Nephron (organoid): Measurements from ENCODE around the gene TATDN3.

Experiments used
- H3K27ac Mint-ChIP-seq, 3 experiments: 2 replicates each; pipeline ENCODE4 v1.8.0; 2020; ENCODE audit warnings: mixed read lengths in 3 of 3, mild to moderate bottlenecking in 2 of 3, moderate library complexity in 1 of 3
- H3K27me3 Mint-ChIP-seq: 2 replicates; pipeline ENCODE4 v1.8.0; 2021; ENCODE audit warnings: low read depth, mild to moderate bottlenecking, moderate library complexity, mixed read lengths
- H3K36me3 Mint-ChIP-seq: 2 replicates; pipeline ENCODE4 v1.8.0; 2020; ENCODE audit warnings: low read depth, mixed read lengths
- H3K4me1 Mint-ChIP-seq: 2 replicates; pipeline ENCODE4 v1.8.0; 2020; ENCODE audit warnings: mixed read lengths
- H3K4me3 Mint-ChIP-seq, 3 experiments: 2 replicates each; pipeline ENCODE4 v1.8.0; 2020; ENCODE audit warnings: mild to moderate bottlenecking in 3 of 3, mixed read lengths in 3 of 3, moderate library complexity in 2 of 3
- H3K9me3 Mint-ChIP-seq: 2 replicates; pipeline ENCODE4 v1.8.0; 2020; ENCODE audit warnings: mixed read lengths
- TF ChIP-seq, protein P1 (sequence below), 3 experiments: fragments of 200-600 bp; sonication (generic); IDR thresholded peaks; one replicate each; pipeline ENCODE4 v1.5.0; 2021; ENCODE audit warnings: antibody characterized with exemption in 3 of 3; ENCODE audit not compliant: unreplicated experiment in 3 of 3

Gene TATDN3, protein sequence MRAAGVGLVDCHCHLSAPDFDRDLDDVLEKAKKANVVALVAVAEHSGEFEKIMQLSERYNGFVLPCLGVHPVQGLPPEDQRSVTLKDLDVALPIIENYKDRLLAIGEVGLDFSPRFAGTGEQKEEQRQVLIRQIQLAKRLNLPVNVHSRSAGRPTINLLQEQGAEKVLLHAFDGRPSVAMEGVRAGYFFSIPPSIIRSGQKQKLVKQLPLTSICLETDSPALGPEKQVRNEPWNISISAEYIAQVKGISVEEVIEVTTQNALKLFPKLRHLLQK

DNA sequence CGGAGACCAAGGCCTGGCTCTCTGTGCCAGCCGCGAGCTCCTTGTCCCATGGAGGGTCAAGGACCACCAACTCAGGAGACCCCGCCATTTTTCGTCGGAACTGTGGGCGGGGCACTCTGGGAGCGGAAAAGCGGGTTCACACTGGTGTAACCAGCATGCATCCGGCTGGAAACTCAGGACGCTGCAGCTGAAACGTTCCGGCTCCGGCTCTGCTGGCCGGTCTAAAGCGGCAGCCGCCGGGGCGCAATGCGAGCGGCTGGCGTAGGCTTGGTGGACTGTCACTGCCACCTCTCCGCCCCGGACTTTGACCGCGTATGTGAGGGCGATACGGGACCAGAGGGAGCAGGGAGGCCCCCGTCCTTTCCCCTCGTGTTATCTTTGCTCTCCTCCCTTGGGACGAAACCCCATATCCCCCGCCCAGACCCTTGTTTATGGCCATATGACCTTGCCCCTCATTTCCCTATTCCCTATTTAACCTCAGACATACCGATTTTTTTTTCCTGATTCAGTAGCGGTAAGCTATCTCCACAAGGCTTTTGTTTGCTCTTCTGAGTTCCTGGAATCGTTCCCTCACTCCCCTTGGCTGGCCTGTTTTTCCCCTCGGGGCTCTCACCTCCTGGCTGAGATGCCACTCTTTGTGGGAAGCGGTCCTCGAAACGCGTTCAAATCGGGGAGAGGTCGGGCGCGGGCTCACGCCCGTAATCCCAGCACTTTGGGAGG, at the start of gene TATDN3, which contains the start of gene NSL1:
TSS of gene TATDN3 (plus strand) at position 219 of the 720 bp plus-strand sequence. CDS start at position 247, 28 bp downstream.
TSS of gene NSL1 (minus strand) at position 102 of the 720 bp plus-strand sequence. CDS start at position 88, 14 bp downstream.
- TF ChIP-seq, protein P1, sequence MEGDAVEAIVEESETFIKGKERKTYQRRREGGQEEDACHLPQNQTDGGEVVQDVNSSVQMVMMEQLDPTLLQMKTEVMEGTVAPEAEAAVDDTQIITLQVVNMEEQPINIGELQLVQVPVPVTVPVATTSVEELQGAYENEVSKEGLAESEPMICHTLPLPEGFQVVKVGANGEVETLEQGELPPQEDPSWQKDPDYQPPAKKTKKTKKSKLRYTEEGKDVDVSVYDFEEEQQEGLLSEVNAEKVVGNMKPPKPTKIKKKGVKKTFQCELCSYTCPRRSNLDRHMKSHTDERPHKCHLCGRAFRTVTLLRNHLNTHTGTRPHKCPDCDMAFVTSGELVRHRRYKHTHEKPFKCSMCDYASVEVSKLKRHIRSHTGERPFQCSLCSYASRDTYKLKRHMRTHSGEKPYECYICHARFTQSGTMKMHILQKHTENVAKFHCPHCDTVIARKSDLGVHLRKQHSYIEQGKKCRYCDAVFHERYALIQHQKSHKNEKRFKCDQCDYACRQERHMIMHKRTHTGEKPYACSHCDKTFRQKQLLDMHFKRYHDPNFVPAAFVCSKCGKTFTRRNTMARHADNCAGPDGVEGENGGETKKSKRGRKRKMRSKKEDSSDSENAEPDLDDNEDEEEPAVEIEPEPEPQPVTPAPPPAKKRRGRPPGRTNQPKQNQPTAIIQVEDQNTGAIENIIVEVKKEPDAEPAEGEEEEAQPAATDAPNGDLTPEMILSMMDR (IDR thresholded peaks at IDR 0.05; ENCODE audit: unreplicated experiment in 3 of 3): no peak
- Mint-ChIP-seq H3K4me3 (peak within 1 kb of the TSS; percentile 94 to 98 (median 96)), H3K27ac (peak within 1 kb of the TSS; percentile 84 to 96 (median 94)), H3K4me1 (peaks cover 19% of the 10 kb centered on the region), H3K27me3 (no peaks in the 10 kb centered on the region), H3K9me3 (no peaks in the 10 kb centered on the region), H3K36me3 (peaks cover 12% of the 10 kb centered on the region)

DNA sequence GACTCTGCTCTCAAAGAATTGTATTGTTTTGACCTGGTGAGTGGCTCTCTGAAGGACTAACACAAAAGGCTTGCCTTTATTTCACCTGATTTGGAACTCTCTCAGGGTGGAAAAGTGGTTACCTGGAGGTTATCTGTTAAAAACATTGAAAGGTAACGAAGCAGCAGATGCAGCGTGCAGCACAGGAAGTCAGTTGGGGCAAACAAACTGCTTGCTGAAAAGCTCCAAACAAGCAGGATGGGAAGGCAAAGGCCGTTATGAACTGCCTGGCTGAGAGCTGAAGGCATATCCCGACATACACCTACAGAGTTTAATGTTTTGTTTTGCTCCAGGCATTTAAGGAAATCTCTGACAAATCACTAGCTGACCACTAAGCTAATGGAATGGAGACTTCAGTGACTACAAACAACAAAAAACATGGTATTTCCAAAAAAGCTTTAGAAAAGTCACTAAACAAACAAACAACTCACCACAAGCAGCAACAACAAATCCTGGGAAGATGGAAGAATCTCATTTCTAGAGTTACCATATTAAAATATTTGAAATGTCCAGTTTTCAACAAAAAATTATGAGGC, 47.7 kb upstream of the TATDN3 start:
- no peaks in the 10 kb centered on the region for H3K4me1 Mint-ChIP-seq

DNA sequence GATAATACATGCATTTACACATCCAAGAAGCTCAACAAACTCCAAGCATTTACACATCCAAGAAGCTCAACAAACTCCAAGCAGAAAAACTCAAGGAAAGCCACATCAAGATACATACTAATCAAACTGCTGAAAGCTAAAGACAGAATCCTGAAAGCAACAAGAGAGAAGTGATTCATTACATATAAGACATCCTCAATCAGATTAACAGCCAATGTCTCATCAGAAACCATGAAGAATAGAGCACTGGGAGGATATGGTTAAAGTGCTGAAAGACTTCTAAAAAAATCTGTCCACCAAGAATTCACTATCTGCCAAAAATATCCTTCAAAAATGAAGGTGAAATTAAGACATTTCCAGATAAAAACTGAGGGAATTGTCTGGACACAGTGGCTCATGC, 46.4 kb upstream of the TATDN3 start:
- peaks cover 21% of the 10 kb centered on the region for H3K9me3 Mint-ChIP-seq
- H3K27me3 Mint-ChIP-seq: no peaks in the 10 kb centered on the region

More for the DNA sequence above, 47.7 kb upstream of the TATDN3 start:
- TF ChIP-seq, protein P1 (IDR thresholded peaks at IDR 0.05; ENCODE audit: unreplicated experiment in 3 of 3): no peak
- H3K27ac Mint-ChIP-seq: no peak overlapping the region
- no peaks in the 10 kb centered on the region for H3K27me3 Mint-ChIP-seq
- H3K36me3 Mint-ChIP-seq: peaks cover 56% of the 10 kb centered on the region
- no peak overlapping the region for H3K4me3 Mint-ChIP-seq
- peaks cover 21% of the 10 kb centered on the region for H3K9me3 Mint-ChIP-seq

DNA sequence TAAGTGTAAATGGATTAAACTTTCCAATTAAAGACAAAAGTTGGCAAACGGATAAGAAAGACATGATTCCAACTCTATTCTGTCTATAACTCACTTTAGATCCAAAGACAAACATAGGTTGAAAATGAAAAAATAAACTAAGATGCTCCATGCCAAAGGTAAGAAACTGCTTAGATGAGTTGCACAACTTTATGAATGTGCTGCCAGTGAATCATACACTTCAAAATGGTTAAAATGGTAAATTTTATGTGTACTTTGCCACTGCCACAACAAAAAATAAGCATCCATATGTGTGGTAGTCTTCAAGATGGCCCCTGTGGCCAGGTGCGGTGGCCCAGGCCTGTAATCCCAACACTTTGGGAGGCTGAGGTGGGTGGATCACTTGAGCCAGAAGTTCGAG, 45.1 kb upstream of the TATDN3 start:
- Mint-ChIP-seq H3K4me3 (no peak overlapping the region), H3K36me3 (peaks cover 50% of the 10 kb centered on the region), H3K9me3 (peaks cover 21% of the 10 kb centered on the region), H3K4me1 (no peaks in the 10 kb centered on the region), H3K27ac (no peak overlapping the region), H3K27me3 (no peaks in the 10 kb centered on the region)
- TF ChIP-seq, protein P1 (IDR thresholded peaks at IDR 0.05; ENCODE audit: unreplicated experiment in 3 of 3): no peak

More for the DNA sequence above, 46.4 kb upstream of the TATDN3 start:
- TF ChIP-seq, protein P1 (IDR thresholded peaks at IDR 0.05; ENCODE audit: unreplicated experiment in 3 of 3): no peak
- Mint-ChIP-seq H3K36me3 (peaks cover 56% of the 10 kb centered on the region), H3K4me1 (no peaks in the 10 kb centered on the region), H3K27ac (no peak overlapping the region), H3K4me3 (no peak overlapping the region)

DNA sequence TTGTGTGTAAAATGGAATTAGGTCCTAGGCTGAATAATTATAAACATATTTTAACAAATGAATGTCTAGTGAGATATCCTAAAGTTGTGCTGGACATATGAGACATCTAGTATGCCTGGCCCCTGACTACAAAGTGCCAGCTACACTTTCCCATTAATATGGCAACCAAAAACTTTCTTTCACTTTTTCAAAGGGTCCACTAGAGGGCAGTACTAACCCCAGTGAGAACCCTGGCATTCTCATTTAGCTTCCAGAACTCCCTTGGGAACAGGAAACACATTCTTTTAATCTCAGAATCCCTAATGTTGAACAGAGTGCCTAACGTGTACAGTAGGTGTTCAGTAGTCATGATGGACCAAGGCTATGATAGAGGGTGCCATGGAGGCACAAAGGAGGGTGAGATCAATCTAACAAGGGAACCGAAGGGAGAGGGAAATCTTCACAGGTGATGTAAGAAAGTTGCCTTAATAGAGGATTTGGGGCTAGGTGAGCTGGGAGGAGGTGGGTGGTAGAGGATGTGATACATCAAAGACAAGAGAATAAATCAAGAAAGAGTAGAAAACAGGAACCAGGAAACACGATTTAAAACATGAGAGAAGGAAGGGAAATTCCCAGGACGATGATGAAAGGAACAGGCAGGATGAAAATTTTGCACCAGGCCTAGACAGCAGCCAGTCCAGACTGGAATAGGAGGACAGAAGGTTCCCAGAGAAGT, 41.7 kb upstream of the TATDN3 start:
- peaks cover 14% of the 10 kb centered on the region for H3K9me3 Mint-ChIP-seq
- TF ChIP-seq, protein P1 (IDR thresholded peaks at IDR 0.05; ENCODE audit: unreplicated experiment in 3 of 3): peak; percentile 59 to 73 (median 60)
- H3K4me1 Mint-ChIP-seq: no peaks in the 10 kb centered on the region
- peak overlapping the region in 1 of 3 experiments; percentile 4 for H3K27ac Mint-ChIP-seq
- H3K36me3 Mint-ChIP-seq: peaks cover 22% of the 10 kb centered on the region
- H3K27me3 Mint-ChIP-seq: no peaks in the 10 kb centered on the region
- no peak overlapping the region for H3K4me3 Mint-ChIP-seq
